ENCODE measurements around the gene NKAIN4.

The NKAIN4 gene

GRCh38 chr20:63270606-63271325 lies 16.5 kb upstream of the NKAIN4 start:
- no peak for TF ChIP-seq CTCF (conservative IDR thresholded peaks at IDR 0.05; ENCODE audit: control insufficient read depth, insufficient read depth, low read depth, low read length)
- no peak overlapping the region for H3K4me3 ChIP-seq (ENCODE audit: control insufficient read depth, low read depth, low read length)
- DNase-seq (ENCODE audit: low read depth): no peak

GRCh38 chr20:63269724-63270123 lies 15.5 kb upstream of the NKAIN4 start:
- TF ChIP-seq CTCF (conservative IDR thresholded peaks at IDR 0.05; ENCODE audit: control insufficient read depth, insufficient read depth, low read depth, low read length): no peak
- H3K4me3 ChIP-seq (ENCODE audit: control insufficient read depth, low read depth, low read length): no peak overlapping the region
- no peak for DNase-seq (ENCODE audit: low read depth)

GRCh38 chr20:63268671-63269439 lies 14.6 kb upstream of the NKAIN4 start:
- no peak for TF ChIP-seq CTCF (conservative IDR thresholded peaks at IDR 0.05; ENCODE audit: control insufficient read depth, insufficient read depth, low read depth, low read length)
- no peak overlapping the region for H3K4me3 ChIP-seq (ENCODE audit: control insufficient read depth, low read depth, low read length)
- no peak for DNase-seq (ENCODE audit: low read depth)

GRCh38 chr20:63268256-63268655 lies 14.0 kb upstream of the NKAIN4 start:
- no peak for DNase-seq (ENCODE audit: low read depth)
- no peak overlapping the region for H3K4me3 ChIP-seq (ENCODE audit: control insufficient read depth, low read depth, low read length)
- TF ChIP-seq CTCF (conservative IDR thresholded peaks at IDR 0.05; ENCODE audit: control insufficient read depth, insufficient read depth, low read depth, low read length): no peak

- H3K4me3 ChIP-seq (ENCODE audit: control insufficient read depth, low read depth, low read length): no peak overlapping the region
- DNase-seq (ENCODE audit: low read depth): no peak
- TF ChIP-seq CTCF (conservative IDR thresholded peaks at IDR 0.05; ENCODE audit: control insufficient read depth, insufficient read depth, low read depth, low read length): no peak
Observed at GRCh38 chr20:63267691-63268090, 13.4 kb upstream of the NKAIN4 start.

- DNase-seq (ENCODE audit: low read depth): peak; percentile 40
- TF ChIP-seq CTCF (conservative IDR thresholded peaks at IDR 0.05; ENCODE audit: control insufficient read depth, insufficient read depth, low read depth, low read length): no peak
- H3K4me3 ChIP-seq (ENCODE audit: control insufficient read depth, low read depth, low read length): no peak overlapping the region
Observed at GRCh38 chr20:63265891-63266515, 11.7 kb upstream of the NKAIN4 start.

All from fibroblast of mammary gland (primary cell).